Fibroblast of lung (primary cell): ENCODE measurements around the gene CLIC2. TPM values are rescaled to one million over a fixed set of nuclear protein-coding genes. Genes with fewer than 3 reads are reported as not detected.

Experiments
- DNase-seq, 2 donors: peaks; one replicate each; pipeline versions ENCODE4 v3.0.0 to v3.0.0-alpha.2; 2010; ENCODE audit warnings: low read depth in 2 of 2
- H2AFZ ChIP-seq: 2 replicates; pipeline ENCODE4 v1.5.1; 2012; ENCODE audit warnings: low read length, control low read depth, inconsistent platforms
- H3K27ac ChIP-seq: 2 replicates; pipeline ENCODE4 v1.5.1; 2011; ENCODE audit warnings: low read length, control low read depth; ENCODE audit not compliant: insufficient read depth
- H3K27me3 ChIP-seq: 2 replicates; pipeline ENCODE4 v1.5.1; 2011; ENCODE audit warnings: mild to moderate bottlenecking, low read length; ENCODE audit not compliant: control insufficient read depth, insufficient read depth
- H3K36me3 ChIP-seq: 2 replicates; pipeline ENCODE4 v1.5.1; 2011; ENCODE audit warnings: low read length; ENCODE audit not compliant: control insufficient read depth, insufficient read depth
- H3K4me1 ChIP-seq: 2 replicates; pipeline ENCODE4 v1.5.1; 2011; ENCODE audit warnings: low read length; ENCODE audit not compliant: control insufficient read depth, insufficient read depth; ENCODE audit errors: extremely low read depth
- H3K4me2 ChIP-seq: 2 replicates; pipeline ENCODE4 v1.5.1; 2011; ENCODE audit warnings: low read length, control low read depth; ENCODE audit not compliant: insufficient read depth; ENCODE audit errors: extremely low read depth
- H3K4me3 ChIP-seq, 4 experiments: fragments of 200-600 bp in 1 of 4; sonication (generic) in 1 of 4; replicated peaks in 1 of 4; 2 replicates each; pipeline ENCODE4 v1.5.1; 2011 to 2016; ENCODE audit warnings: low read length in 4 of 4, low read depth in 3 of 4, mild to moderate bottlenecking in 3 of 4, control low read depth in 2 of 4, inconsistent platforms in 1 of 4, mixed read lengths in 1 of 4; ENCODE audit not compliant: insufficient read depth in 1 of 4; ENCODE audit errors: control extremely low read depth in 1 of 4
- H3K79me2 ChIP-seq: 2 replicates; pipeline ENCODE4 v1.5.1; 2012; ENCODE audit warnings: mild to moderate bottlenecking, low read length, inconsistent platforms; ENCODE audit not compliant: control insufficient read depth, insufficient read depth
- H3K9ac ChIP-seq: 2 replicates; pipeline ENCODE4 v1.5.1; 2011; ENCODE audit warnings: mild to moderate bottlenecking, low read length, control low read depth; ENCODE audit not compliant: insufficient read depth
- H3K9me3 ChIP-seq: 2 replicates; pipeline ENCODE4 v1.5.1; 2012; ENCODE audit warnings: low read depth, low read length; ENCODE audit not compliant: control insufficient read depth, insufficient read depth
- H4K20me1 ChIP-seq: 2 replicates; pipeline ENCODE4 v1.5.1; 2011; ENCODE audit warnings: low read length; ENCODE audit not compliant: control insufficient read depth, insufficient read depth; ENCODE audit errors: extremely low read depth
- CTCF ChIP-seq, 2 donors: IDR thresholded peaks in 1 of 2; conservative IDR thresholded peaks in 1 of 2; 1 replicate in 1 of 2; 2 replicates in 1 of 2; pipeline ENCODE4 v1.5.1; 2011 to 2012; ENCODE audit warnings: low read length in 2 of 2, control low read depth in 1 of 2, inconsistent platforms in 1 of 2, low read depth in 1 of 2, mild to moderate bottlenecking in 1 of 2
- EZH2 ChIP-seq: IDR thresholded peaks from 2 replicates; pipeline ENCODE4 v1.5.1; 2012; ENCODE audit warnings: low read length, control low read depth, mild to moderate bottlenecking; ENCODE audit errors: missing control alignments
- polyA plus RNA-seq, 2 donors: library from polyadenylated mRNA; depleted of rRNA in 1 of 2; stranded (reverse) in 1 of 2; unstranded in 1 of 2; fragments of >200 nt; gene quantifications; 2 replicates each; pipeline ENCODE4 v1.2.1, GENCODE V29; 2011 to 2012; ENCODE audit warnings: missing spikeins in 1 of 2
- total RNA-seq: library from RNA; depleted of rRNA; stranded (reverse); fragments of >200 nt; gene quantifications from 2 replicates; pipeline ENCODE4 v1.2.1, GENCODE V29; 2014

The CLIC2 gene
- total and polyA plus RNA-seq, 2 donors (not counting 1 experiment from before 2014, with no cell fraction given): 3.3 to 11.7 TPM

- H3K4me3 ChIP-seq: peak within 1 kb of the TSS; percentile 17 to 45 (median 34)
- H3K36me3 ChIP-seq: no peaks in the 10 kb centered on the region
- H3K4me2 ChIP-seq: peak within 1 kb of the TSS; percentile 35
- no peaks in the 10 kb centered on the region for H3K79me2 ChIP-seq
- H3K27ac ChIP-seq: no peak within 1 kb of the TSS
- no peaks in the 10 kb centered on the region for H4K20me1 ChIP-seq
- no peak within 1 kb of the TSS for H3K9ac ChIP-seq
- H3K4me1 ChIP-seq: no peaks in the 10 kb centered on the region
- H2AFZ ChIP-seq: peak within 1 kb of the TSS; percentile 23
- H3K27me3 ChIP-seq: no peaks in the 10 kb centered on the region
- no peaks in the 10 kb centered on the region for H3K9me3 ChIP-seq
- TF ChIP-seq CTCF (conservative IDR thresholded peaks at IDR 0.05 in 1 of 2, IDR thresholded peaks at IDR 0.05 in 1 of 2; ENCODE audit: low read depth in 1 of 2, low read length in 2 of 2) (no peak), EZH2 (no peak)
- peak; percentile 60 to 67 for DNase-seq
Observed at GRCh38 chrX:155263854-155264628, 70.4 kb downstream of the CLIC2 start, which contains the start of gene RAB39B. Gene RAB39B, minus strand, starts transcription at chrX:155264491. Its CDS starts 203 bp downstream, at chrX:155264288.

GRCh38 chrX:155262970-155263754 lies 71.3 kb downstream of the CLIC2 start:
- no peak for DNase-seq
- Histone ChIP-seq H3K36me3 (no peaks in the 10 kb centered on the region), H3K9ac (no peak overlapping the region), H3K4me1 (no peaks in the 10 kb centered on the region), H3K27me3 (no peaks in the 10 kb centered on the region), H3K27ac (no peak overlapping the region), H3K4me2 (no peak overlapping the region), H3K4me3 (peak overlapping the region in 1 of 4 experiments; percentile 45), H2AFZ (no peak overlapping the region), H4K20me1 (no peaks in the 10 kb centered on the region), H3K9me3 (no peaks in the 10 kb centered on the region), H3K79me2 (no peaks in the 10 kb centered on the region)
- no peak for TF ChIP-seq CTCF (conservative IDR thresholded peaks at IDR 0.05 in 1 of 2, IDR thresholded peaks at IDR 0.05 in 1 of 2; ENCODE audit: low read depth in 1 of 2, low read length in 2 of 2)
- no peak for TF ChIP-seq EZH2

DNA sequence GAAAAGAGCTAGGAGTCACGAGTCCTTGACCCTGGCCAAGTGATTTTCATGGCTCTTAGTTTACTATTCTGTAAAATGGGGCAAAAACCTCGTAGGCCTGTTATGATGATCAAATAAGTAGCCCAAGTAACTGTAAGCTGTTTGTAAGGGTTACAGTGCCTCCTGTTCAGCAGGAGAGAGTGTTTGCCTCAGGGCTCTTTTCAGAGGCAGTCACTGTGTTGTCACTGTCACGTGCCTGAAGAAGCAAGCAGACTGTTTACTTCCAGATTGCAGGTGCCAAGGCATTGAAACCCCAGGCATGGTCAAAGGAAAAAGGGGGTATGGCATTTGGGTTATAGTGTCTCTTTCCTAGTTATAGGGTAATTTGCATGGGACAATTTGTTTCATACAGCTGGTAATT lies 74.7 kb downstream of the CLIC2 start:
- H3K36me3 ChIP-seq: no peaks in the 10 kb centered on the region
- no peak overlapping the region for H3K4me3 ChIP-seq
- DNase-seq: no peak
- H3K9me3 ChIP-seq: no peaks in the 10 kb centered on the region
- H3K27ac ChIP-seq: no peak overlapping the region
- no peak overlapping the region for H3K9ac ChIP-seq
- H4K20me1 ChIP-seq: no peaks in the 10 kb centered on the region
- H3K4me2 ChIP-seq: no peak overlapping the region
- H3K79me2 ChIP-seq: no peaks in the 10 kb centered on the region
- H3K4me1 ChIP-seq: no peaks in the 10 kb centered on the region
- H2AFZ ChIP-seq: no peak overlapping the region
- no peaks in the 10 kb centered on the region for H3K27me3 ChIP-seq
- TF ChIP-seq CTCF (conservative IDR thresholded peaks at IDR 0.05 in 1 of 2, IDR thresholded peaks at IDR 0.05 in 1 of 2; ENCODE audit: low read depth in 1 of 2, low read length in 2 of 2) (no peak), EZH2 (no peak)
